H9 (cell line): ENCODE measurements around the gene ADM. TPM values are rescaled to one million over a fixed set of nuclear protein-coding genes. Genes with fewer than 3 reads are reported as not detected.
A peak's percentile ranks its signal among the peaks of the same experiment; 100 is the strongest.

ENCODE experiments used
- DNase-seq: peaks from one replicate; pipeline ENCODE4 v3.0.0-alpha.2; 2017
- H2AFZ ChIP-seq: one replicate; pipeline ENCODE4 v1.6.1; 2013; ENCODE audit warnings: mild to moderate bottlenecking, low read length, control low read depth, moderate library complexity
- H2AK5ac ChIP-seq: 2 replicates; pipeline ENCODE4 v1.6.1; 2013; ENCODE audit warnings: low read length, control low read depth, mixed read lengths; ENCODE audit not compliant: insufficient read length
- H2BK120ac ChIP-seq: one replicate; pipeline ENCODE4 v1.6.1; 2013; ENCODE audit warnings: low read depth, mild to moderate bottlenecking, low read length, control low read depth, inconsistent platforms; ENCODE audit not compliant: poor library complexity, severe bottlenecking
- H2BK12ac ChIP-seq: 2 replicates; pipeline ENCODE4 v1.6.1; 2013; ENCODE audit warnings: low read length, control low read depth, mixed read lengths, low read depth; ENCODE audit not compliant: insufficient read length
- H2BK15ac ChIP-seq: 2 replicates; pipeline ENCODE4 v1.6.1; 2013; ENCODE audit warnings: low read depth, low read length, control low read depth
- H2BK20ac ChIP-seq: one replicate; pipeline ENCODE4 v1.6.1; 2013; ENCODE audit warnings: low read depth, mild to moderate bottlenecking, low read length, control low read depth, inconsistent platforms; ENCODE audit not compliant: poor library complexity, severe bottlenecking
- H2BK5ac ChIP-seq: 2 replicates; pipeline ENCODE4 v1.6.1; 2013; ENCODE audit warnings: low read length, control low read depth, mixed read lengths; ENCODE audit not compliant: insufficient read length
- H3K14ac ChIP-seq: 2 replicates; pipeline ENCODE4 v1.6.1; 2013; ENCODE audit warnings: low read length, control low read depth; ENCODE audit not compliant: insufficient read depth
- H3K18ac ChIP-seq: 2 replicates; pipeline ENCODE4 v1.6.1; 2013; ENCODE audit warnings: low read depth, mild to moderate bottlenecking, mixed read lengths, low read length, control low read depth; ENCODE audit not compliant: insufficient read length
- H3K23ac ChIP-seq: 2 replicates; pipeline ENCODE4 v1.6.1; 2013; ENCODE audit warnings: low read length, control low read depth, mixed read lengths, low read depth; ENCODE audit not compliant: insufficient read length
- H3K23me2 ChIP-seq: 2 replicates; pipeline ENCODE4 v1.6.1; 2013; ENCODE audit warnings: low read depth, mild to moderate bottlenecking, mixed read lengths, low read length, control low read depth; ENCODE audit not compliant: insufficient read length, poor library complexity, severe bottlenecking
- H3K27ac ChIP-seq: 2 replicates; pipeline ENCODE4 v1.5.1; 2013; ENCODE audit warnings: low read length, control low read depth, mixed read lengths, low read depth; ENCODE audit not compliant: insufficient read length
- H3K27me3 ChIP-seq: 2 replicates; pipeline ENCODE4 v1.6.1; 2013; ENCODE audit warnings: low read length, control low read depth, inconsistent platforms; ENCODE audit not compliant: insufficient read depth
- H3K4ac ChIP-seq: 2 replicates; pipeline ENCODE4 v1.6.1; 2013; ENCODE audit warnings: low read depth, mild to moderate bottlenecking, control low read depth, inconsistent platforms, low read length, moderate library complexity
- H3K4me1 ChIP-seq: 2 replicates; pipeline ENCODE4 v1.6.1; 2013; ENCODE audit warnings: low read length, control low read depth, inconsistent platforms; ENCODE audit not compliant: insufficient read depth
- H3K4me2 ChIP-seq: 2 replicates; pipeline ENCODE4 v1.6.1; 2013; ENCODE audit warnings: low read length, control low read depth, mixed read lengths; ENCODE audit not compliant: insufficient read length, insufficient read depth
- H3K56ac ChIP-seq: 2 replicates; pipeline ENCODE4 v1.6.1; 2013; ENCODE audit warnings: low read depth, mild to moderate bottlenecking, mixed read lengths, low read length, control low read depth; ENCODE audit not compliant: insufficient read length
- H3K79me1 ChIP-seq: 2 replicates; pipeline ENCODE4 v1.6.1; 2013; ENCODE audit warnings: low read depth, mild to moderate bottlenecking, moderate library complexity, low read length, control low read depth, inconsistent platforms; ENCODE audit not compliant: insufficient read depth, poor library complexity, severe bottlenecking
- H3K79me2 ChIP-seq: 2 replicates; pipeline ENCODE4 v1.6.1; 2013; ENCODE audit warnings: low read length, control low read depth, inconsistent platforms; ENCODE audit not compliant: insufficient read depth
- H3K9ac ChIP-seq: 2 replicates; pipeline ENCODE4 v1.6.1; 2013; ENCODE audit warnings: low read length, control low read depth, mixed read lengths; ENCODE audit not compliant: insufficient read length; ENCODE audit errors: extremely low read depth
- H3K9me3 ChIP-seq: one replicate; pipeline ENCODE4 v1.6.1; 2013; ENCODE audit warnings: low read depth, low read length, inconsistent platforms; ENCODE audit not compliant: control insufficient read depth
- H3T11ph ChIP-seq: one replicate; pipeline ENCODE4 v1.6.1; 2013; ENCODE audit warnings: mild to moderate bottlenecking, low read length, control low read depth, inconsistent platforms
- H4K20me1 ChIP-seq: one replicate; pipeline ENCODE4 v1.6.1; 2013; ENCODE audit not compliant: control insufficient read depth, insufficient read length, insufficient read depth
- H4K5ac ChIP-seq: 2 replicates; pipeline ENCODE4 v1.6.1; 2013; ENCODE audit warnings: low read depth, mild to moderate bottlenecking, mixed read lengths, low read length, control low read depth; ENCODE audit not compliant: insufficient read length
- H4K8ac ChIP-seq: replicated peaks from 2 replicates; pipeline ENCODE4 v1.6.1; 2013; ENCODE audit warnings: low read length, control low read depth, mixed read lengths, low read depth; ENCODE audit not compliant: insufficient read length
- H4K91ac ChIP-seq: 2 replicates; pipeline ENCODE4 v1.6.1; 2013; ENCODE audit warnings: low read depth, mild to moderate bottlenecking, moderate library complexity, mixed read lengths, low read length, control low read depth; ENCODE audit not compliant: insufficient read length
- H3K27ac Mint-ChIP-seq, 3 experiments: 2 replicates in 2 of 3; 3 replicates in 1 of 3; pipeline ENCODE4 v1.8.0; 2020 to 2021; ENCODE audit warnings: mixed read lengths in 3 of 3, mild to moderate bottlenecking in 1 of 3, moderate library complexity in 1 of 3
- H3K27me3 Mint-ChIP-seq: 2 replicates; pipeline ENCODE4 v1.8.0; 2021; ENCODE audit warnings: low read depth, mild to moderate bottlenecking, moderate library complexity, mixed read lengths
- H3K36me3 Mint-ChIP-seq, 3 experiments: 2 replicates in 2 of 3; 3 replicates in 1 of 3; pipeline ENCODE4 v1.8.0; 2020 to 2021; ENCODE audit warnings: low read depth in 3 of 3, mixed read lengths in 3 of 3; ENCODE audit not compliant: insufficient read depth in 1 of 3
- H3K4me1 Mint-ChIP-seq, 2 experiments: 2 replicates each; pipeline ENCODE4 v1.8.0; 2020; ENCODE audit warnings: mixed read lengths in 2 of 2
- H3K4me3 Mint-ChIP-seq, 2 experiments: 2 replicates in 1 of 2; 3 replicates in 1 of 2; pipeline ENCODE4 v1.8.0; 2020 to 2021; ENCODE audit warnings: mild to moderate bottlenecking in 2 of 2, mixed read lengths in 2 of 2, moderate library complexity in 1 of 2
- H3K9me3 Mint-ChIP-seq, 2 experiments: 2 replicates in 1 of 2; 3 replicates in 1 of 2; pipeline ENCODE4 v1.8.0; 2020; ENCODE audit warnings: mild to moderate bottlenecking in 2 of 2, mixed read lengths in 2 of 2, moderate library complexity in 1 of 2
- CTCF ChIP-seq: fragments of 200-600 bp; sonication (generic); conservative IDR thresholded peaks from 3 replicates; pipeline ENCODE4 v1.8.0; 2021; ENCODE audit warnings: antibody characterized with exemption, mild to moderate bottlenecking
- WGBS: extraction: QIAGEN DNeasy Blood & Tissue Kit; methylation state at CpG from one replicate; pipeline ENCODE4 v1.1.7; 2013; ENCODE audit warnings: missing lambda C conversion rate, low lambda C conversion rate, mixed read lengths; ENCODE audit not compliant: insufficient read length; ENCODE audit errors: extremely low coverage; 5-methylcytosine and 5-hydroxymethylcytosine counted together
- total RNA-seq: library from RNA; stranded (reverse); gene quantifications from 2 replicates; pipeline ENCODE4 v1.2.1, GENCODE V29; 2021

ADM gene
- total RNA-seq, 1 experiment from 2014 or later, result 99.1 TPM

GRCh38 chr11:10317151-10317755, 12.4 kb downstream of the ADM start:
- H3K27ac Mint-ChIP-seq, result peak overlapping the region in 2 of 3 experiments; percentile 10 to 64; a peak in 3 of 7 replicates
- Histone ChIP-seq H3K4me1 (peaks cover 4% of the 10 kb centered on the region; the same call in 1 of the 2 replicates), H2BK15ac (no peak overlapping the region), H3K56ac (no peak overlapping the region), H3K79me1 (no peaks in the 10 kb centered on the region), H2BK5ac (no peak overlapping the region), H2AFZ (no peak overlapping the region), H3K4me2 (no peak overlapping the region), H4K8ac (no peak overlapping the region), H2BK20ac (no peak overlapping the region), H3K14ac (no peak overlapping the region), H3K79me2 (no peaks in the 10 kb centered on the region), H3K4ac (no peak overlapping the region), H4K20me1 (no peaks in the 10 kb centered on the region), H3K9me3 (no peaks in the 10 kb centered on the region), H3K9ac (no peak overlapping the region), H3K27ac (no peak overlapping the region), H3K18ac (no peak overlapping the region), H2BK120ac (no peak overlapping the region), H4K91ac (no peak overlapping the region), H3K27me3 (no peaks in the 10 kb centered on the region), H2AK5ac (no peak overlapping the region), H2BK12ac (no peak overlapping the region), H4K5ac (no peak overlapping the region), H3T11ph (no peak overlapping the region), H3K23ac (no peak overlapping the region), H3K23me2 (no peaks in the 10 kb centered on the region)
- WGBS, result no CpG with 5 or more reads among the region's 4 CpGs
- peak; percentile 42 for DNase-seq
- TF ChIP-seq CTCF, result no peak
- no peak overlapping the region for H3K4me3 Mint-ChIP-seq
- peaks cover 0 to 2% (median 0%) of the 10 kb centered on the region in 3 experiments; a peak in 1 of 7 replicates for H3K36me3 Mint-ChIP-seq
- no peaks in the 10 kb centered on the region for H3K27me3 Mint-ChIP-seq
- peaks cover 0 to 5% of the 10 kb centered on the region in 2 experiments; a peak in 2 of 5 replicates for H3K9me3 Mint-ChIP-seq
- peaks cover 35 to 38% of the 10 kb centered on the region in 2 experiments for H3K4me1 Mint-ChIP-seq
